Astrocyte (in vitro differentiated cells and primary cell): ENCODE results near the gene DELE1.

Source experiments
- CTCF ChIP-seq: IDR thresholded peaks from 2 replicates; pipeline ENCODE4 v1.5.1; 2011; ENCODE audit warnings: low read depth, mild to moderate bottlenecking, inconsistent platforms, low read length, moderate library complexity; ENCODE audit not compliant: insufficient read depth
- EZH2 ChIP-seq: IDR thresholded peaks from 2 replicates; pipeline ENCODE4 v1.6.1; 2012; ENCODE audit warnings: mild to moderate bottlenecking, low read length, inconsistent platforms; ENCODE audit not compliant: insufficient read depth

- TF ChIP-seq CTCF (no peak), EZH2 (no peak)
These were observed 49.3 kb upstream of the DELE1 start for GRCh38 chr5:141874262-141874964.
